Measurements from ENCODE around the gene SLC7A7.
"Not testable (repeated sequence)": the region's sequence is repeated elsewhere in the genome, so short reads cannot be mapped to it uniquely, and the experiment has no call there.

DNA sequence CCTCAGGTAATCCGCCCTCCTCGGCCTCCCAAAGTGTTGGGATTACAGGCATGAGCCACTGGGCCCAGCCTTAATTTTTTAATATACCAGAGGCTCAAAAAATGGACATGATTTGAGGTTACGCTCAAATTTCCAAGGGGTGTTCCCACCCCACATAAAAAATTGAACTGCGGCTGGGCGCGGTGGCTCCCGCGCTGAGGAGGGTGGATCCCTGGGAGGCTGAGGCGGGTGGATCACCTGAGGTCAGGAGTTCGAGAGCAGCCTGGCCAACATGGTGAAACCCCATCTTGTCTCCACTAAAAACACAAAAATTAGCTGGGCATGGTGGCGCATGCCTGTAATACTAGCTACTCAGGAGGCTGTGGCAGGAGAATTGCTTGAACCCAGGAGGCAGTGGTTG, 39.1 kb upstream of the SLC7A7 start:
- not testable (repeated sequence) for TF ChIP-seq EZH2phosphoT487 (IDR thresholded peaks at IDR 0.05; ENCODE audit: insufficient read depth, low read depth); EZH2 (IDR thresholded peaks at IDR 0.05; ENCODE audit: insufficient read depth, poor library complexity, severe bottlenecking)

Data from GM23248 (cell line).